HFFc6 (cell line): Measurements from ENCODE around the gene AACS. TPM values are rescaled to one million over a fixed set of nuclear protein-coding genes. Genes with fewer than 3 reads are reported as not detected.
A peak's percentile ranks its signal among the peaks of the same experiment; 100 is the strongest.

Experiments
- DNase-seq: peaks from one replicate; pipeline ENCODE4 v3.0.0-alpha.2; 2018
- H3K27ac Mint-ChIP-seq: 2 replicates; pipeline ENCODE4 v1.8.0; 2020; ENCODE audit warnings: mild to moderate bottlenecking, mixed read lengths
- H3K27me3 Mint-ChIP-seq: 2 replicates; pipeline ENCODE4 v1.8.0; 2021; ENCODE audit warnings: mild to moderate bottlenecking, moderate library complexity, mixed read lengths; ENCODE audit not compliant: insufficient read depth
- H3K36me3 Mint-ChIP-seq: 2 replicates; pipeline ENCODE4 v1.8.0; 2021; ENCODE audit warnings: low read depth, mixed read lengths
- H3K4me1 Mint-ChIP-seq: 2 replicates; pipeline ENCODE4 v1.8.0; 2020; ENCODE audit warnings: low read depth, mixed read lengths
- H3K4me3 Mint-ChIP-seq: 2 replicates; pipeline ENCODE4 v1.8.0; 2020; ENCODE audit warnings: mild to moderate bottlenecking, moderate library complexity, mixed read lengths
- H3K9me3 Mint-ChIP-seq: 2 replicates; pipeline ENCODE4 v1.8.0; 2020; ENCODE audit warnings: mild to moderate bottlenecking, mixed read lengths
- total RNA-seq, 6 experiments: library from RNA; stranded (reverse); fragmentation: NEBNext Ultra II Directional; extraction: Animal tissue kit (Norgen Biotek cat#: 25700); gene quantifications; 2 replicates in 1 of 6; 3 replicates in 5 of 6; pipeline ENCODE4 v1.2.3, GENCODE V29; 2021
- TF ChIP-seq, protein P1 (sequence below): fragments of 200-600 bp; sonication (generic); IDR thresholded peaks from 2 replicates; pipeline ENCODE4 v1.5.0; 2021; ENCODE audit warnings: antibody characterized with exemption, mild to moderate bottlenecking

AACS gene
- total RNA-seq, 6 experiments from 2014 or later, result 21.6 to 29.5 (median 24.2) TPM

DNA sequence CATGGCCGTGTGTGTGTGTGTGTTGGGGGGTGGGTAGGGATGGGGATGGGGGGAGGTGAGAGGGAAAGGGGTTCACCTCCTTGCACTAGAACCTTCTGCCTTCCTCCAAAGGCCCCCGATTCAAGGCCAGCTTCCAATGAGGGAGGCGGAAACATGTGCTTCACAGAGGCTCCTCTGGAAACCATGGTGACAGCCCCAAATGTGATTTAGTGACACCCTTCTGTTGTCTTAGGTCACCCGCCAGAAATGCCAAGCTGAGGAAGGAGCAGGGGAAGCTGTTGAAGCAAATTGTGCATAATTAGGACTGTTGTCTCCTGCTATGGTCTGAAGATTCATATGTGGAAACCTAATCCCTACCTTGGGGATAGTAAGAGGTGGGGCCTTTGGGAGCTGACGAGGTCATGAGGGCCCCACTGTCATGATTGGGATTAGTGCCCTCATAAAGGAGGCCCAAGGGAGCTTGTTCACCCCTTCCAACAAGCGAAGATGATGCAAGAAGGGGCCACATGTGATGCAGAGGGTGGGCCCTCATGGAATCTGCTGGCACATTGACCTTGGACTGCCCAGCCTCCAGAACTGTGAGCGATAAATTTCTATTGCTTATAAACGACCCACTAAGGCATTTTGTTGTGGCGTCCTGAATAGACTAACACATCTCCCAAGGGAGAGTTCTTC is 95.2 kb downstream of the AACS start:
- DNase-seq, result no peak
- peaks cover 10% of the 10 kb centered on the region for H3K4me1 Mint-ChIP-seq
- H3K36me3 Mint-ChIP-seq, result no peaks in the 10 kb centered on the region
- H3K27me3 Mint-ChIP-seq, result peaks cover 14% of the 10 kb centered on the region
- H3K9me3 Mint-ChIP-seq, result peaks cover 4% of the 10 kb centered on the region; the same call in 1 of the 2 replicates
- TF ChIP-seq, protein P1, sequence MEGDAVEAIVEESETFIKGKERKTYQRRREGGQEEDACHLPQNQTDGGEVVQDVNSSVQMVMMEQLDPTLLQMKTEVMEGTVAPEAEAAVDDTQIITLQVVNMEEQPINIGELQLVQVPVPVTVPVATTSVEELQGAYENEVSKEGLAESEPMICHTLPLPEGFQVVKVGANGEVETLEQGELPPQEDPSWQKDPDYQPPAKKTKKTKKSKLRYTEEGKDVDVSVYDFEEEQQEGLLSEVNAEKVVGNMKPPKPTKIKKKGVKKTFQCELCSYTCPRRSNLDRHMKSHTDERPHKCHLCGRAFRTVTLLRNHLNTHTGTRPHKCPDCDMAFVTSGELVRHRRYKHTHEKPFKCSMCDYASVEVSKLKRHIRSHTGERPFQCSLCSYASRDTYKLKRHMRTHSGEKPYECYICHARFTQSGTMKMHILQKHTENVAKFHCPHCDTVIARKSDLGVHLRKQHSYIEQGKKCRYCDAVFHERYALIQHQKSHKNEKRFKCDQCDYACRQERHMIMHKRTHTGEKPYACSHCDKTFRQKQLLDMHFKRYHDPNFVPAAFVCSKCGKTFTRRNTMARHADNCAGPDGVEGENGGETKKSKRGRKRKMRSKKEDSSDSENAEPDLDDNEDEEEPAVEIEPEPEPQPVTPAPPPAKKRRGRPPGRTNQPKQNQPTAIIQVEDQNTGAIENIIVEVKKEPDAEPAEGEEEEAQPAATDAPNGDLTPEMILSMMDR, result no peak
- H3K27ac Mint-ChIP-seq, result no peak overlapping the region
- no peak overlapping the region for H3K4me3 Mint-ChIP-seq

DNA sequence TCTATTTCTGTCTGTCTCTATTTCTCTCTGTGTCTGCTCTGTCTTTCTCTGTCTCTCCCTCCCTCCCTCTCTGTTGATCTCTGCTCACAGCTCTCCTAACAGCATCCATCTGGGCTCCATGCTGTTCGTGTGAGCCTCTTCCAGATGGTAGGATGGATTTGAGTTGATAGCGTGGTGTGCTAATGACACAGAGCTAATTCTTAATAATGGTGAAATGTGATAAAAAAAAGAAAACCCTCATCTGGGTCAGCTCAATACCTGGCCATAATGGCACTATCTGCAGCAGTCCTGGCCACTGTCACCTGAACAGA is 96.4 kb downstream of the AACS start:
- Mint-ChIP-seq H3K4me1 (peaks cover 10% of the 10 kb centered on the region), H3K36me3 (no peaks in the 10 kb centered on the region), H3K9me3 (peaks cover 4% of the 10 kb centered on the region; the same call in 1 of the 2 replicates), H3K27me3 (peaks cover 12% of the 10 kb centered on the region), H3K4me3 (peak overlapping the region; percentile 28), H3K27ac (no peak overlapping the region)
- DNase-seq, result no peak
- TF ChIP-seq, protein P1, result no peak

DNA sequence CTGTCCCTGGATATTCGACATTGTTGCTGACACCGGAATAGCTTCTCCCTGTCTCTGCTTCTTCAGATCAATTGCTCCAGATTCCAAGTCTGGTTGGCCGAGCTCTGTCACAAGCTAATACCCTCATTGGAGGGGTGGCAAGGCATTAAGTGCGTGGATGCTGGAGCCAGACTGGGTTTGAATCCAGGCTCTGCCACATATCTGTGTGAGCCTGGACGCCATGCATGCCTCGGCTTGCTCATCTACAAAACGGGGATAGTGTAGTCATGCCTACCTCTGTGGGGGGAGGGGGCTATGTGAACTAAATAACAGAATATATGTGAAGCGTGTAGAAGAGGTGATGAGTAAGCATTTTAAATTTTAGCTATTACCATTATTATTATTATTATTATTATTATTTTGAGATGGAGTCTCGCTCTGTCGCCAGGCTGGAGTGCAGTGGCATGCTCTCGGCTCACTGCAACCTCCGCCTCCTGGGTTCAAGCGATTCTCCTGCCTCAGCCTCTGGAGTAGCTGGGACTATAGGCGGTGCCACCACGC is 97.3 kb downstream of the AACS start:
- H3K27me3 Mint-ChIP-seq, result peaks cover 17% of the 10 kb centered on the region
- no peak overlapping the region for H3K27ac Mint-ChIP-seq
- no peaks in the 10 kb centered on the region for H3K36me3 Mint-ChIP-seq
- peaks cover 10% of the 10 kb centered on the region for H3K4me1 Mint-ChIP-seq
- peaks cover 2% of the 10 kb centered on the region; the same call in 1 of the 2 replicates for H3K9me3 Mint-ChIP-seq
- TF ChIP-seq, protein P1, result no peak
- H3K4me3 Mint-ChIP-seq, result no peak overlapping the region
- DNase-seq, result no peak

DNA sequence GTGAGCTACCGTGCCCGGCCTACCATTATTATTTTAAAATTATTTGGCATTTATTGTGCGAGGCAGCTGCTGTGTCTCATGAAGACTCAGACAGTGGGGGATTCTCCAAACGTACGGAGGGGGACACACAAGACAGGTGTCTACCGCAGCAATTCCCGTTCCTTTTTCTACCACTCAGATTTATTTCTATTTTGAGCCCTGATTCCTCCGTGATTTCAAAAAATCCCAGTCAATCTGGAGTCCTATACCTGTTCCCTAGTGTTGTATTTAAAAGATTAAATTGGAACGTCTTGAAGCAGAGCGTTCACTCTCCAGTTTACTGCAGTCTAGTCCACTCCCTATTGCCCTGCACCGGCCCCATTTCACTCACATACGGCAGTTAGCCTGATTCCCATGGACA is 97.9 kb downstream of the AACS start:
- H3K9me3 Mint-ChIP-seq, result no peaks in the 10 kb centered on the region
- H3K4me3 Mint-ChIP-seq, result no peak overlapping the region

DNA sequence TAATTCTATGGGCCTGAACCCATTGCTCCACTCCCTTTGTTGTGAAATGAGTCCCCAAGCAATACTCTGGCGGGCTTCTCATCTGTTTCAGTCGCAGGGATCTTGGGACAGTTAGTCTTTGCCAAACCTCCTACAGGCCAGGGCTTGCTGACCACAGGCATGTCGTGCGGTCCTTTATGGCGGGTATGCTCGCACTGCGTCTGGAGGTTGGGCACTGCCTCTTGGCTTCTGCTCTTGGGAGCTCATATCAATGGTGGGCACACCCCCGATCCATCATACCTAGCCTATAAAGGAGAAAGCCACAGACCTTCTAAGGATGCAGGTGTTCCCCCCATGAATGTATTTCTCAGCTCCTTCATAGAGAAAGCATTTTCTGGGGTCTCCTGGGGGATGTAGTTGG is 99.3 kb downstream of the AACS start:
- Mint-ChIP-seq H3K36me3 (no peaks in the 10 kb centered on the region), H3K27ac (no peak overlapping the region), H3K4me1 (peaks cover 10% of the 10 kb centered on the region), H3K27me3 (peaks cover 22% of the 10 kb centered on the region), H3K9me3 (no peaks in the 10 kb centered on the region), H3K4me3 (no peak overlapping the region)
- no peak for DNase-seq
- TF ChIP-seq, protein P1, result no peak

More for the DNA sequence above, 97.9 kb downstream of the AACS start:
- TF ChIP-seq, protein P1, result no peak
- Mint-ChIP-seq H3K36me3 (no peaks in the 10 kb centered on the region), H3K27ac (no peak overlapping the region), H3K27me3 (peaks cover 21% of the 10 kb centered on the region), H3K4me1 (peaks cover 10% of the 10 kb centered on the region)
- no peak for DNase-seq
